ENCODE measurements around the gene FILIP1L. TPM values are rescaled to one million over a fixed set of nuclear protein-coding genes. Genes with fewer than 3 reads are reported as not detected.

FILIP1L gene
- total and polyA plus RNA-seq, 2 of the 13 experiments (the other 11 are each of a cell fraction or from before 2014, with no cell fraction given): 8.1 to 187 TPM

DNA sequence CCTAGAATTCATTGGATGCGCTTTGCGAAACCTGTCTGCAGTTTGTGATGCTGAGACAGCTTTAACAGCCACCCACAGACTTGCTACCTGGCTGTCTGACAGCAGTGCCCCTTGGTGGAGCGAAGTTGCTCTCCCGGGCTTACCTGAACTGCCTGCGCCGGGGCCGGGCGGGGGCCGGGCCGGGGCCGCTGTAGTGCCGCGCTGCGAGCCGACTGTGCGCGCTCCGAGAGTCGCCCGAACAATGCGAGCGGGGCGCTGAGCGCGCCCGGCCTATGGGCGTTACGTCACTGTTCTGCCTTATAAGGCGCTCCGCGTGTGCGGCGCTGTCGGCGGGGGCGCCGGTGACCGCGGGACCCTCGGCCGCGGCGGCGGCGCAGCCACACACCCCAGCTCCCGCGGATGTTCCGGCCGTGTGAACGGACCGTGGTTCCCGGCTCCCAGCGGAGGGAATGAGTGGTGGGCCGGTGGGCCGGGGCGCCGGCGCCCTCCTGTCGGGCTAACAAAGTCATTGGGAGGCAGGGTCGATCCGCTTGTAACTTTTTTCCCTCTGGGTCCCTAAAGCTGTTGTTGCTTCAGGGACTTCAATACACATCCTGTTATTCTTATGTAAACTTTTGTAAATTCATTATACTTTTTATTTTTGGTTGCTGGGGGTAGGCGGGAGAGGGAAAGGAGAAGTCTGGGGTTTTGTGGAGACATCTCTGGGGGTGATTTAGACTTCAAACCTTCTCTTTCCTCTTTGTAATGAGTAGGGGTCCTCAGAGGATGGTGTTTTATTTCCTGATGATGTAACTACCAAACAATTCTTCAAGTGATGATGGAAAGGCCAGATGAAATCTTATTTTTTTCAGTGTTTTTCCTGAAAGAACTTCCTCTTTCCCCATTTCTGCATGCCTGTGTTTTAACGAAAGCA is 238.1 kb downstream of the FILIP1L start (continued):
- TF ChIP-seq ARNTL (CRISPR knock-in tag; IDR thresholded peaks at IDR 0.05) (no peak; the same call in 1 of the 2 replicates), HNF4A (CRISPR knock-in tag; IDR thresholded peaks at IDR 0.05) (no peak), ARID4A (CRISPR knock-in tag; IDR thresholded peaks at IDR 0.05; ENCODE audit: borderline replicate concordance) (peak; percentile 91), ZNF274 (CRISPR knock-in tag; IDR thresholded peaks at IDR 0.05) (peak; percentile 51; the same call in 1 of the 2 replicates), RAD21 (CRISPR knock-in tag; IDR thresholded peaks at IDR 0.05) (peak; percentile 86), ZNF431 (CRISPR knock-in tag; IDR thresholded peaks at IDR 0.05; ENCODE audit: borderline replicate concordance, low read depth) (peak; percentile 82), ZNF605 (CRISPR knock-in tag; IDR thresholded peaks at IDR 0.05) (no peak), ELF3 (CRISPR knock-in tag; IDR thresholded peaks at IDR 0.05) (peak; percentile 81; the same call in 1 of the 2 replicates), ARID3A (IDR thresholded peaks at IDR 0.05; ENCODE audit: low read depth, low read length) (0 out of 2 replicates have a peak, but pooled peaks have one; percentile 13), ZBTB49 (CRISPR knock-in tag; IDR thresholded peaks at IDR 0.05; ENCODE audit: borderline replicate concordance) (no peak), ATF7-NPFF (CRISPR knock-in tag; IDR thresholded peaks at IDR 0.05; ENCODE audit: low read depth) (peak; percentile 87)
- TF ChIP-seq, protein P1, sequence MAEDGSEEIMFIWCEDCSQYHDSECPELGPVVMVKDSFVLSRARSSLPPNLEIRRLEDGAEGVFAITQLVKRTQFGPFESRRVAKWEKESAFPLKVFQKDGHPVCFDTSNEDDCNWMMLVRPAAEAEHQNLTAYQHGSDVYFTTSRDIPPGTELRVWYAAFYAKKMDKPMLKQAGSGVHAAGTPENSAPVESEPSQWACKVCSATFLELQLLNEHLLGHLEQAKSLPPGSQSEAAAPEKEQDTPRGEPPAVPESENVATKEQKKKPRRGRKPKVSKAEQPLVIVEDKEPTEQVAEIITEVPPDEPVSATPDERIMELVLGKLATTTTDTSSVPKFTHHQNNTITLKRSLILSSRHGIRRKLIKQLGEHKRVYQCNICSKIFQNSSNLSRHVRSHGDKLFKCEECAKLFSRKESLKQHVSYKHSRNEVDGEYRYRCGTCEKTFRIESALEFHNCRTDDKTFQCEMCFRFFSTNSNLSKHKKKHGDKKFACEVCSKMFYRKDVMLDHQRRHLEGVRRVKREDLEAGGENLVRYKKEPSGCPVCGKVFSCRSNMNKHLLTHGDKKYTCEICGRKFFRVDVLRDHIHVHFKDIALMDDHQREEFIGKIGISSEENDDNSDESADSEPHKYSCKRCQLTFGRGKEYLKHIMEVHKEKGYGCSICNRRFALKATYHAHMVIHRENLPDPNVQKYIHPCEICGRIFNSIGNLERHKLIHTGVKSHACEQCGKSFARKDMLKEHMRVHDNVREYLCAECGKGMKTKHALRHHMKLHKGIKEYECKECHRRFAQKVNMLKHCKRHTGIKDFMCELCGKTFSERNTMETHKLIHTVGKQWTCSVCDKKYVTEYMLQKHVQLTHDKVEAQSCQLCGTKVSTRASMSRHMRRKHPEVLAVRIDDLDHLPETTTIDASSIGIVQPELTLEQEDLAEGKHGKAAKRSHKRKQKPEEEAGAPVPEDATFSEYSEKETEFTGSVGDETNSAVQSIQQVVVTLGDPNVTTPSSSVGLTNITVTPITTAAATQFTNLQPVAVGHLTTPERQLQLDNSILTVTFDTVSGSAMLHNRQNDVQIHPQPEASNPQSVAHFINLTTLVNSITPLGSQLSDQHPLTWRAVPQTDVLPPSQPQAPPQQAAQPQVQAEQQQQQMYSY (CRISPR knock-in tag; IDR thresholded peaks at IDR 0.05): 0 out of 2 replicates have a peak, but pooled peaks have one; percentile 51

All from HepG2 (cell line).